Endothelial cell of umbilical vein (primary cell): Measurements from ENCODE around the gene CAMK2B. TPM values are rescaled to one million over a fixed set of nuclear protein-coding genes. Genes with fewer than 3 reads are reported as not detected.

Experiments
- BruUV-seq: library from RNA; stranded (reverse); fragments of 400-500 nt; replicated peaks from 2 replicates; lab custom pipeline; 2021; lab: Mats Ljungman, UMichigan
- CTCF ChIA-PET: fragments of 300-600, 350-600 bp; sonication (Branson Sonifier 250); formaldehyde crosslinking; loops from one replicate; lab custom pipeline; 2021; ENCODE audit warnings: antibody characterized with exemption, inconsistent platforms; lab: Charles Lee
- POLR2A ChIA-PET: fragments of 300-600, 350-600 bp; sonication (Branson Sonifier 250); formaldehyde crosslinking; loops from one replicate; lab custom pipeline; 2021; ENCODE audit warnings: antibody characterized with exemption, inconsistent platforms; lab: Charles Lee
- DNase-seq: peaks from one replicate; pipeline ENCODE4 v3.0.0-alpha.2; 2011; ENCODE audit warnings: low read depth, low spot score
- FAIRE-seq: peaks from 2 replicates; lab custom pipeline; 2011; peaks lifted over from hg19 to GRCh38; lab: Jason Lieb, UNC
- H2AFZ ChIP-seq: 2 replicates; pipeline ENCODE4 v1.6.0; 2012; ENCODE audit warnings: low read depth, low read length, control low read depth, inconsistent platforms
- H3K27ac ChIP-seq: 2 replicates; pipeline ENCODE4 v1.5.1; 2011; ENCODE audit warnings: low read depth, mild to moderate bottlenecking, control low read depth, low read length, moderate library complexity; ENCODE audit not compliant: insufficient read depth
- H3K27me3 ChIP-seq, 2 experiments: 2 replicates each; pipeline versions ENCODE4 v1.6.0 to v1.6.1; 2011; ENCODE audit warnings: low read length in 2 of 2, mixed read lengths in 1 of 2; ENCODE audit not compliant: control insufficient read depth in 2 of 2, insufficient read depth in 2 of 2
- H3K36me3 ChIP-seq, 2 experiments: 2 replicates in 1 of 2; 3 replicates in 1 of 2; pipeline ENCODE4 v1.5.1; 2011; ENCODE audit warnings: low read length in 2 of 2, mild to moderate bottlenecking in 1 of 2, moderate library complexity in 1 of 2; ENCODE audit not compliant: control insufficient read depth in 2 of 2, insufficient read depth in 2 of 2; ENCODE audit errors: extremely low read depth in 1 of 2
- H3K4me1 ChIP-seq: 3 replicates; pipeline ENCODE4 v1.5.1; 2011; ENCODE audit warnings: mild to moderate bottlenecking, low read length; ENCODE audit not compliant: control insufficient read depth, insufficient read depth; ENCODE audit errors: extremely low read depth
- H3K4me2 ChIP-seq: 2 replicates; pipeline ENCODE4 v1.6.1; 2011; ENCODE audit warnings: low read length, control low read depth, mixed read lengths; ENCODE audit not compliant: insufficient read depth
- H3K4me3 ChIP-seq, 3 experiments: fragments of 200-600 bp in 1 of 3; sonication (generic), shearing (Covaris generic) in 1 of 3; replicated peaks in 1 of 3; 2 replicates each; pipeline ENCODE4 v1.5.1; 2011 to 2016; ENCODE audit warnings: control low read depth in 3 of 3, low read length in 3 of 3, mild to moderate bottlenecking in 2 of 3, inconsistent platforms in 1 of 3, low read depth in 1 of 3, moderate library complexity in 1 of 3; ENCODE audit not compliant: insufficient read depth in 1 of 3
- H3K79me2 ChIP-seq: 2 replicates; pipeline ENCODE4 v1.6.0; 2012; ENCODE audit warnings: low read length, inconsistent platforms; ENCODE audit not compliant: control insufficient read depth, insufficient read depth
- H3K9ac ChIP-seq: replicated peaks from 2 replicates; pipeline ENCODE3; 2011; ENCODE audit warnings: low read length, control low read depth; ENCODE audit not compliant: insufficient read depth; ENCODE audit errors: extremely low read depth
- H3K9me1 ChIP-seq: replicated peaks from 3 replicates; pipeline ENCODE4 v1.6.0; 2011; ENCODE audit warnings: mild to moderate bottlenecking, low read length; ENCODE audit not compliant: control insufficient read depth, insufficient read depth; ENCODE audit errors: extremely low read depth
- H3K9me3 ChIP-seq: replicated peaks from 2 replicates; pipeline ENCODE4 v1.5.1; 2012; ENCODE audit warnings: low read length, inconsistent platforms; ENCODE audit not compliant: control insufficient read depth, insufficient read depth
- H4K20me1 ChIP-seq: replicated peaks from 2 replicates; pipeline ENCODE3; 2011; ENCODE audit warnings: mild to moderate bottlenecking, low read length; ENCODE audit not compliant: control insufficient read depth, insufficient read depth; ENCODE audit errors: extremely low read depth
- CTCF ChIP-seq, 2 donors: IDR thresholded peaks; 1 replicate in 1 of 2; 2 replicates in 1 of 2; pipeline ENCODE4 v1.5.1; 2011; ENCODE audit warnings: low read length in 2 of 2, mild to moderate bottlenecking in 2 of 2, moderate library complexity in 2 of 2, control low read depth in 1 of 2, inconsistent platforms in 1 of 2, low read depth in 1 of 2; ENCODE audit not compliant: insufficient read depth in 1 of 2; ENCODE audit errors: extremely low read depth in 1 of 2
- EZH2 ChIP-seq: IDR thresholded peaks from 2 replicates; pipeline ENCODE4 v1.6.1; 2012; ENCODE audit warnings: borderline replicate concordance, low read depth, mild to moderate bottlenecking, moderate library complexity, low read length, inconsistent platforms; ENCODE audit not compliant: severe bottlenecking
- FOS ChIP-seq: IDR thresholded peaks from 2 replicates; pipeline ENCODE4 v1.6.1; 2011; ENCODE audit warnings: mild to moderate bottlenecking, low read length, moderate library complexity, borderline replicate concordance; ENCODE audit not compliant: insufficient read depth
- GATA2 ChIP-seq: IDR thresholded peaks from 2 replicates; pipeline ENCODE4 v1.7.0; 2011; ENCODE audit warnings: low read depth, mild to moderate bottlenecking, moderate library complexity, mixed read lengths, low read length; ENCODE audit not compliant: insufficient read length, insufficient read depth
- JUN ChIP-seq: IDR thresholded peaks from 2 replicates; pipeline ENCODE4 v1.6.1; 2011; ENCODE audit warnings: borderline replicate concordance, low read depth; ENCODE audit not compliant: insufficient read length, insufficient read depth
- MAX ChIP-seq: IDR thresholded peaks from 2 replicates; pipeline ENCODE4 v1.6.1; 2011; ENCODE audit not compliant: insufficient read depth, insufficient read length
- MYC ChIP-seq: IDR thresholded peaks from one replicate; pipeline ENCODE4 v1.6.1; 2011; ENCODE audit warnings: mild to moderate bottlenecking, low read depth, low read length
- POLR2A ChIP-seq: IDR thresholded peaks from 2 replicates; pipeline ENCODE4 v1.6.1; 2012; ENCODE audit warnings: low read depth, mild to moderate bottlenecking, control low read depth, low read length
- POLR2AphosphoS5 ChIP-seq: IDR thresholded peaks from 2 replicates; pipeline ENCODE4 v1.6.1; 2012; ENCODE audit warnings: low read depth, mild to moderate bottlenecking, control low read depth, low read length, moderate library complexity; ENCODE audit not compliant: insufficient read depth
- dilution Hi-C: fragments of 300-500 bp; cut with MboI; formaldehyde crosslinking; loops from one replicate; pipeline ENCODE4 v1.15.0; 2019; ENCODE audit warnings: low sequenced_read_pairs; ENCODE audit not compliant: extremely low pct_ligation_motif_present
- intact Hi-C: fragments of 100-400 bp; cut with micrococcal nuclease; formaldehyde crosslinking; loops from one replicate; pipeline ENCODE4 v1.10.0; 2022
- polyA plus RNA-seq, 4 experiments: library from polyadenylated mRNA; depleted of rRNA in 3 of 4; stranded (reverse) in 3 of 4; unstranded in 1 of 4; fragments of >200 nt; gene quantifications; 2 replicates each; pipeline versions ENCODE4 v1.2.1 to v1.2.3, GENCODE V29; 2011 to 2012; ENCODE audit warnings: missing spikeins in 1 of 4
- total RNA-seq: library from RNA; stranded (reverse); gene quantifications from 2 replicates; pipeline ENCODE4 v1.2.3, GENCODE V29; 2021

CAMK2B gene
- total and polyA plus RNA-seq, 2 donors (not counting 3 experiments of a cell fraction or from before 2014, with no cell fraction given): 0.57 to 1.6 TPM

- H3K4me2 ChIP-seq: no peak overlapping the region
- no TSS peak for BruUV-seq
- H2AFZ ChIP-seq: no peak overlapping the region
- H3K27me3 ChIP-seq: peaks cover 3 to 10% of the 10 kb centered on the region in 2 experiments
- peaks cover under 1% of the 10 kb centered on the region for H4K20me1 ChIP-seq
- DNase-seq: no peak
- intact Hi-C loops (loop anchor here (2.0 kb wide), 1 partner anchor 75 kb away; the partner anchor contains the start of gene POLD2), dilution Hi-C loops (no loop called here)
- no peaks in the 10 kb centered on the region for H3K9me3 ChIP-seq
- POLR2A ChIA-PET: no interaction called here
- H3K79me2 ChIP-seq: peaks cover 17% of the 10 kb centered on the region
- H3K4me1 ChIP-seq: peaks cover 9% of the 10 kb centered on the region
- TF ChIP-seq EZH2: no peak
- TF ChIP-seq POLR2AphosphoS5: no peak
- no peak for TF ChIP-seq POLR2A
- TF ChIP-seq JUN: no peak
- TF ChIP-seq CTCF (IDR thresholded peaks at IDR 0.05; ENCODE audit: extremely low read depth in 1 of 2, insufficient read depth in 1 of 2, low read depth in 1 of 2, low read length in 2 of 2): no peak
- TF ChIP-seq FOS: no peak
- no peak for TF ChIP-seq MAX
- TF ChIP-seq GATA2: no peak
- no peak for TF ChIP-seq MYC
- no peak overlapping the region for H3K9ac ChIP-seq
- FAIRE-seq: no peak
- CTCF ChIA-PET: interaction anchor here (1.5 to 4.9 kb wide), 4 partner anchors 23 to 368 kb away, joined by 3 to 60 read pairs (median 4); no protein-coding TSS in a partner anchor
- no peak overlapping the region for H3K27ac ChIP-seq
- no peak overlapping the region for H3K4me3 ChIP-seq
- no peaks in the 10 kb centered on the region for H3K9me1 ChIP-seq
- H3K36me3 ChIP-seq: no peaks in the 10 kb centered on the region
These were observed 127.9 kb downstream of the CAMK2B start for GRCh38 chr7:44197474-44197873.
